Measurements from ENCODE around the gene NTF3. TPM values are rescaled to one million over a fixed set of nuclear protein-coding genes. Genes with fewer than 3 reads are reported as not detected.
A peak's percentile ranks its signal among the peaks of the same experiment; 100 is the strongest.

The NTF3 gene
- total RNA-seq, 2 donors from 2014 or later, result 0.71 to 4.1 TPM

DNA sequence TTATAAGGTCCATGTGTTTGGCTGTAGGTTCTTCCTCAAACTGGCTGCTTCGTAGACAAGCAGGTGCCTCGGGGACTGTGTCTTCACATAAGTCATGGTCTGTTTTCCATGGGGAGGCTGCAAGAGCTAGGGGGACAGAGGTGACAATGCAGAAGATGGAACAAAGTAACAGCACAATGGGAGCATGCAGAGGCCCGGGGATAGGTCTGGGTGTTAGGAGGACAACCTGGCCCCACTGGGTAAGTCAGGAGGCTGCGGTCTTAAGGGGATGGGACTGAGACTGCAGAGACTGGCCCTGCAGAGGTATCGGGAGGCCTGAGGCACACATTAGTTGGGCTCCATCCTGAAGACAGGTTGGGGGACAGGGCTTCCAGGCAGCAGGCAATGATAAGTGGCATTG, 88.9 kb downstream of the NTF3 start:
- Mint-ChIP-seq H3K27me3 (ENCODE audit: insufficient read depth) (peaks cover 12% of the 10 kb centered on the region), H3K4me1 (peaks cover 14% of the 10 kb centered on the region), H3K4me3 (no peak overlapping the region), H3K9me3 (no peaks in the 10 kb centered on the region), H3K36me3 (ENCODE audit: low read depth) (no peaks in the 10 kb centered on the region), H3K27ac (no peak overlapping the region)
- Histone ChIP-seq H3K36me3 (ENCODE audit: control insufficient read depth, insufficient read depth, low read length) (no peaks in the 10 kb centered on the region), H3K9ac (ENCODE audit: extremely low read depth, low read length, poor library complexity, severe bottlenecking) (no peak overlapping the region), H3K27me3 (ENCODE audit: control insufficient read depth, insufficient read depth, low read length, poor library complexity, severe bottlenecking) (no peaks in the 10 kb centered on the region), H3K27ac (ENCODE audit: low read depth, low read length) (no peak overlapping the region), H3K9me3 (ENCODE audit: control insufficient read depth, low read length) (no peaks in the 10 kb centered on the region), H3K4me1 (ENCODE audit: control insufficient read depth, insufficient read depth, low read length) (peaks cover 4% of the 10 kb centered on the region), H3K4me3 (ENCODE audit: low read length) (no peak overlapping the region)
- 96 to 100% methylated on average over 2 to 5 of the region's 5 CpGs for WGBS, 2 experiments (ENCODE audit: insufficient coverage in 1 of 2, insufficient read length in 1 of 2)
- TF ChIP-seq, protein P1, sequence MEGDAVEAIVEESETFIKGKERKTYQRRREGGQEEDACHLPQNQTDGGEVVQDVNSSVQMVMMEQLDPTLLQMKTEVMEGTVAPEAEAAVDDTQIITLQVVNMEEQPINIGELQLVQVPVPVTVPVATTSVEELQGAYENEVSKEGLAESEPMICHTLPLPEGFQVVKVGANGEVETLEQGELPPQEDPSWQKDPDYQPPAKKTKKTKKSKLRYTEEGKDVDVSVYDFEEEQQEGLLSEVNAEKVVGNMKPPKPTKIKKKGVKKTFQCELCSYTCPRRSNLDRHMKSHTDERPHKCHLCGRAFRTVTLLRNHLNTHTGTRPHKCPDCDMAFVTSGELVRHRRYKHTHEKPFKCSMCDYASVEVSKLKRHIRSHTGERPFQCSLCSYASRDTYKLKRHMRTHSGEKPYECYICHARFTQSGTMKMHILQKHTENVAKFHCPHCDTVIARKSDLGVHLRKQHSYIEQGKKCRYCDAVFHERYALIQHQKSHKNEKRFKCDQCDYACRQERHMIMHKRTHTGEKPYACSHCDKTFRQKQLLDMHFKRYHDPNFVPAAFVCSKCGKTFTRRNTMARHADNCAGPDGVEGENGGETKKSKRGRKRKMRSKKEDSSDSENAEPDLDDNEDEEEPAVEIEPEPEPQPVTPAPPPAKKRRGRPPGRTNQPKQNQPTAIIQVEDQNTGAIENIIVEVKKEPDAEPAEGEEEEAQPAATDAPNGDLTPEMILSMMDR (conservative IDR thresholded peaks at IDR 0.05), result no peak
- peak; percentile 35 for DNase-seq

GRCh38 chr12:5521456-5522325, 89.8 kb downstream of the NTF3 start:
- Histone ChIP-seq H3K4me1 (ENCODE audit: control insufficient read depth, insufficient read depth, low read length) (peaks cover 4% of the 10 kb centered on the region), H3K27me3 (ENCODE audit: control insufficient read depth, insufficient read depth, low read length, poor library complexity, severe bottlenecking) (no peaks in the 10 kb centered on the region), H3K4me3 (ENCODE audit: low read length) (no peak overlapping the region), H3K36me3 (ENCODE audit: control insufficient read depth, insufficient read depth, low read length) (no peaks in the 10 kb centered on the region), H3K9ac (ENCODE audit: extremely low read depth, low read length, poor library complexity, severe bottlenecking) (no peak overlapping the region), H3K9me3 (ENCODE audit: control insufficient read depth, low read length) (no peaks in the 10 kb centered on the region), H3K27ac (ENCODE audit: low read depth, low read length) (no peak overlapping the region)
- TF ChIP-seq, protein P1 (conservative IDR thresholded peaks at IDR 0.05), result no peak
- peaks cover 12% of the 10 kb centered on the region for H3K27me3 Mint-ChIP-seq (ENCODE audit: insufficient read depth)
- H3K4me1 Mint-ChIP-seq, result peaks cover 11% of the 10 kb centered on the region
- H3K4me3 Mint-ChIP-seq, result no peak overlapping the region
- WGBS, 2 experiments (ENCODE audit: insufficient coverage in 1 of 2, insufficient read length in 1 of 2), result 95 to 99% methylated on average over 12 to 20 of the region's 20 CpGs
- H3K27ac Mint-ChIP-seq, result no peak overlapping the region
- no peaks in the 10 kb centered on the region for H3K9me3 Mint-ChIP-seq
- peak; percentile 36 for DNase-seq
- H3K36me3 Mint-ChIP-seq (ENCODE audit: low read depth), result no peaks in the 10 kb centered on the region

DNA sequence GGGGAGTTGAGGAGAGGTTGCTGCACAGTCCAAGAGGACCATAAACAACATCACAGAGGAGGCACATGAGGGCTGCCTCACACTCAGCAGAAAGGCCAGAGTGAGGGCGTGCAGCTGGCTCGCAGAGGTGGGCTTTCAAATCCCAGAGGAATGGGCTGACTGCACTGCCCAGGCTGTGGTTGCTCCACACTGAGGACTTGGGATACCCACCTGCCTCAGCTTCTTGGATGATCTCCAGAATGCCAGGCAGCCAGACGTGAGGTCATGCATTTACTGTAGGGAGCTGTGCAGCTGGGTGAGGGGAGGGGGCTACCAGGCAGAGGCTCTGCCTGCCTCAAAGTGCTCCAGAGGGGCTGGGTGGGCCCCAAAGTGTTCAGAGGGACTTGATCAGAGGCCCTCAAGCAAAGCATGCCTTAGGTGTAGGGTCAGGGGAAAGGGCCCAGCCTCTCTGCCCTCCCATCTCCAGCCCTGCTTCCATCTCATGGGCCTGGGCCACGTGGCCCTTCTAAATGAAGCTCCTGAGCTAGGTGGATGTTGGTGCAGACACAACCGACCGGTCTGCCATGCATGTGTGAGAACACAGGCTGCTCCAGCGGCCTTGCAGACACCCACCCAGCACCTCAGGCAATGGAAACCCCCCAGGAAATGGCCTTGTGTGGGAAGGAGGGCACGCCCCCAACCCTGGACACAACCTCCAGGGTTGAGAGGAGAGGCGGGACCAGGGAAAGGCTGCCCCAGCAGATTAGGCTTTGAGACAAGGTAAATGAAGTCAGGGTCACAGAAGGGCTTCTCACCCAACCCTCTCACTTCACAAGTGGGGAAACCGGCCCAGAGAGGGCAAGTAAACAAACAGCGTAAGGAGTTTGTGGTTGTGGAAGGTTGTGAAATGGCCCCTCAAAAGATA, 90.8 kb downstream of the NTF3 start:
- 91 to 92% methylated on average over 4 to 10 of the region's 11 CpGs for WGBS, 2 experiments (ENCODE audit: insufficient coverage in 1 of 2, insufficient read length in 1 of 2)
- H3K27me3 Mint-ChIP-seq (ENCODE audit: insufficient read depth), result peaks cover 12% of the 10 kb centered on the region
- no peaks in the 10 kb centered on the region for H3K9me3 Mint-ChIP-seq
- H3K27ac ChIP-seq (ENCODE audit: low read depth, low read length), result no peak overlapping the region
- H3K9me3 ChIP-seq (ENCODE audit: control insufficient read depth, low read length), result no peaks in the 10 kb centered on the region
- H3K4me3 ChIP-seq (ENCODE audit: low read length), result no peak overlapping the region
- no peak overlapping the region for H3K27ac Mint-ChIP-seq
- peaks cover 4% of the 10 kb centered on the region for H3K4me1 ChIP-seq (ENCODE audit: control insufficient read depth, insufficient read depth, low read length)
- H3K36me3 ChIP-seq (ENCODE audit: control insufficient read depth, insufficient read depth, low read length), result no peaks in the 10 kb centered on the region
- TF ChIP-seq, protein P1 (conservative IDR thresholded peaks at IDR 0.05), result no peak
- peaks cover 6% of the 10 kb centered on the region for H3K4me1 Mint-ChIP-seq
- peak; percentile 38 for DNase-seq
- H3K36me3 Mint-ChIP-seq (ENCODE audit: low read depth), result no peaks in the 10 kb centered on the region
- no peak overlapping the region for H3K9ac ChIP-seq (ENCODE audit: extremely low read depth, low read length, poor library complexity, severe bottlenecking)
- H3K27me3 ChIP-seq (ENCODE audit: control insufficient read depth, insufficient read depth, low read length, poor library complexity, severe bottlenecking), result no peaks in the 10 kb centered on the region
- H3K4me3 Mint-ChIP-seq, result no peak overlapping the region
